Femur (tissue), 1 donor: ENCODE measurements around the gene NGF.
A peak's percentile ranks its signal among the peaks of the same experiment; 100 is the strongest.
"Not testable (repeated sequence)": the region's sequence is repeated elsewhere in the genome, so short reads cannot be mapped to it uniquely, and the experiment has no call there.

Source experiments
- DNase-seq: peaks from one replicate; pipeline ENCODE4 v3.0.0-alpha.2; 2017

The NGF gene

GRCh38 chr1:115332813-115333608 is 5.0 kb downstream of the NGF start:
- no peak for DNase-seq

GRCh38 chr1:115331558-115332331 is 6.3 kb downstream of the NGF start:
- no peak for DNase-seq

- DNase-seq, result peak; percentile 43
Measured at GRCh38 chr1:115330480-115331013, 7.5 kb downstream of the NGF start.

- DNase-seq, result no peak
Measured at GRCh38 chr1:115329965-115330364, 8.1 kb downstream of the NGF start.

GRCh38 chr1:115327270-115327669 is 10.8 kb downstream of the NGF start:
- no peak for DNase-seq

- no peak for DNase-seq
Measured at GRCh38 chr1:115326419-115326818, 11.6 kb downstream of the NGF start.

- DNase-seq, result no peak
Measured at GRCh38 chr1:115325874-115326273, 12.2 kb downstream of the NGF start.

- DNase-seq, result no peak
Measured at GRCh38 chr1:115324649-115325420, 13.2 kb downstream of the NGF start.

GRCh38 chr1:115323366-115324004 is 14.6 kb downstream of the NGF start:
- no peak for DNase-seq

GRCh38 chr1:115322631-115323030 is 15.4 kb downstream of the NGF start:
- no peak for DNase-seq

GRCh38 chr1:115320377-115320776 is 17.7 kb downstream of the NGF start:
- no peak for DNase-seq

- DNase-seq, result no peak
Measured at GRCh38 chr1:115319706-115320105, 18.3 kb downstream of the NGF start.

- no peak for DNase-seq
Measured at GRCh38 chr1:115317101-115318012, 20.7 kb downstream of the NGF start.

GRCh38 chr1:115314765-115315164 is 23.3 kb downstream of the NGF start:
- no peak for DNase-seq

GRCh38 chr1:115314092-115314491 is 24.0 kb downstream of the NGF start:
- no peak for DNase-seq

GRCh38 chr1:115313182-115313581 is 24.9 kb downstream of the NGF start:
- DNase-seq, result no peak

GRCh38 chr1:115312742-115313141 is 25.3 kb downstream of the NGF start:
- DNase-seq, result no peak

GRCh38 chr1:115311474-115311989 is 26.5 kb downstream of the NGF start:
- no peak for DNase-seq

GRCh38 chr1:115310581-115311473 is 27.2 kb downstream of the NGF start:
- DNase-seq, result no peak

GRCh38 chr1:115309504-115309903 is 28.5 kb downstream of the NGF start:
- not testable (repeated sequence) for DNase-seq
